Measurements from ENCODE around the gene GALNTL6.

The GALNTL6 gene

DNA sequence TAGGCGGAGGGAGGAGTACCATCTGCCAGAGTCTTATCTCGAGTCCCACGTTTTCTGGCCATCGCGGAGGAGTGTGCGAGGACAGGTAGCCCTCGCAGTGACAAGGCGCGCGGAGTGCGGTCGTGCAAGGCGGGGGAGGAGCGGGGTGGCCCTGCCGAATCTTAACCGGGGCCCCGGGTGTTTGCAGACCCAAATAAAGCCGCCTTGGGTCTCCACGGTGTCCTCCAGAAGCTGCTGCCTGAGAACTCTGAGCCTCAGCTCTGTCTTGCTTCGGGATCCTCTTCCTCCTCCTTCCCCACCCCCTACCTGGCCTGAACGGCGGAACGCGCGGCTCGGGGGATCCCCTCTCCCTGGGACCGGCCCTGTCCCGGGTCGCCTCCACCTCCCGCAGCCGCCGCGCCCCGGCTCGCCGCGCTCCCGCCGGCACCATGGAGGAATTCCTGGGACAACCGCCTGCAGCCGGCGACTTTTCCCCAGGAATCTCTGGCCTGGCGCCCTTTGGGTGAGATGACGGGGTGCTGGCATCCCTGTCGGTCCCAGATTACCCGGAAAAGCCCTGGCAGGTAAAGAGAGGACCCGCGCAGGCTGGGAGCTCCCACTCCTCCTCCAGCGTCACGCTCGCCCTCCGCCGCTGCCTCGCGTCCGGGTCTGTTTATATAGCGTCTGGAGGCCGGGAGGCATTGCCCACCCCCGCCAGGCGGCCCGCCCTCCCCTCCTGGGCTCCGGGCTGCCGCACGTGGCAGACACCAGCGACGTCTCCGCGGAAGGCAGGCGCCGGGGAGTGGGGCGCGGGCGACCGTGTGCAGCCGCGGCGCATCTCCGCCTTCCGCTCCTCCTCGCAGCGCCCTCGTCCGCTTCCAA lies at the start of gene GALNTL6:
TSS of gene GALNTL6 (plus strand) at position 740 of the 861 bp plus-strand sequence.
- DNase-seq: no peak

DNA sequence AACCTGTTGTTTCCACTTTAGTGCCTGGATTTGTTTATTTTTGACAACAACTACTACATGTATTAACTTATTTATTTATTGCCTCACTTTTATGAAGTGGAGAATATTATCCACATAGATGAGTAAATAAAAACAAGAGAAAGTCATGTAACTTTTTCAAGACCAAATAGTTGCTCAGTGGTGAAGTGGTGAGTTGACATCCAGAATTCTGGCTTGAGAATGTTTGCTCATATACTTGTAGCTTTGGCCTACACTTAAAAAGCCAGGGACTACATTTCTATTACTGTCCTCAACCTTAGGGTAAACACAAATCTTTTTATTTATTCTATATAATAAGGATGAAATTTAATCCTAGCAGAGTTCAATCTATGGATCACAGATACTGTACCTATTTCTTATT lies 47.7 kb upstream of the GALNTL6 start:
- no peak for DNase-seq

DNA sequence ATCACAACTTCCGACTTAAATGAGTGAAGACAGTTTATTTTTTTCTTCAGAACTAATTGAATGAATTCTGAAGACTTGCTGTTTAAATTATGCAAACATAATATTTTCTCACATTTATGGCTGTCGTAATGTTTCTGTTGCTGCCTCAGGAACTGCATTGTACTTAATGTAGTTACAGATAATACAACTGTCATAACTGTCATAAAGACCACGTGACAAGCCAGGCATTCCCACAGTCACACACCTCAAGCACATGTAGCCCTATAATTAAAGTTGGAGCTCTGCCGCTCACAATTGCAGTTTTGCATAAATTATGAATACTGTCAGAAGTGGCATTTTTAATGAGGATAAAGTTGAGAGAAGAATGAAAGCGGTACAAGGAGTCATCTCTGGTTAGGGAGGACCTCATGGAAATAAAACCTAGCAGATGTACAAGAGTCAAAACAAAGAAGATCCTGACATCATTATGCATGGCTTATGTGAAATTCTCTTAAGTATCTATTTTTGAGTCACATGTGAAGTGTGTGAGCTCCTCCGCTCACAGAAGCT lies 38.5 kb upstream of the GALNTL6 start:
- no peak for DNase-seq

DNA sequence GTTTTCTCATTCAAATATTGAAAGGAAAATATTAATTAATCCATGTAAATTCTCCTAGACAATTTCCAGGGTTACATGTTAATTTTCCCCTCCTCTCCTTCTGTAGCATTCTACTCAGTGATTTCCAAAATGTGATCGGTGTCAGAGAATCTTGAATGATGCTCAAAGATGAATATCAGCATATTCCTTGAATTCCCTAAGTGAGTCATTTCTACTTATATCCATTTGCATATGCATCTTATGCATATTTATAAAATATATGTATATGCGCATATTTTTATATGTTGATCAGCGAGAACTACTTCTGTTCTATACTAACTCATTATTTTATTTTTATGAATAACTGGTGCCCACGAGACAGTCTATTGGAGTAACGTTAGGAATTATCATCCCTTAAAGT lies 33.9 kb upstream of the GALNTL6 start:
- no peak for DNase-seq

DNA sequence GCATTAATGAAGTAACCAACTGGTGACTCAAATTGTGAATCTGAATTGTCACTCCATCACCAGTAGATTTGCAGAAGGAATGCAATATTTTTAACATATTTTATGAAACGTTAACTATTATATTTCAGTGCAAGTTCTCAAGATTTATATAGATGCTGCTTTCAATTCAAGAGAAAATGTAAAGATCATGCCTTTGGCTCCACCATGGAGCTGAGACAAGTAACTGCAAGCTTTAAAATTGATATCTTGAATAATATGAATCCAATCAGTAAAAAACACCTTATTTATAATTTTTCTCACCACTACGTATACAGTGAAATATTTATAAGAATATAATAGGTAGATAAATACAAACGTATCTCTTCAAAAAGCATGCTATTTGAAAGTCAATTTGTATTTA lies 27.8 kb upstream of the GALNTL6 start:
- no peak for DNase-seq

DNA sequence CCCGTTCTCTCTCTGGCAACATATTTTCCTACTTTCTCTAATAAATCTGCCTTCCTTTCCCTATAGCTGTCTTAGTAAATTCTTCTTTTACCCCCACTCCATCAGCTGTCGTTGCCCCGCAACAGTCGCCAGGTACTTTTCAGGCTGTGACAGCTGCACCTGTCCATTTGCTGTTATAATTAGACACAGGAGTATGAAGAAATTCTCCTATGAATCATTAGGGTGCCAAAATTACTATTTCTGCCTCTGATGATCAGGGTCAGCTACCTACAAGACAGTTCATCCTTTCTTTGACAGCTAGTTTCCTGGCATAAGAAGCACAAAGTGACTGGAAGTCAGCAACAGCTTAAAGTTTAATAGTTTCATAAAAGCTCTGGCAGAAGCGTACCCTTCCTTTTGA lies 19.5 kb upstream of the GALNTL6 start:
- DNase-seq: no peak

DNA sequence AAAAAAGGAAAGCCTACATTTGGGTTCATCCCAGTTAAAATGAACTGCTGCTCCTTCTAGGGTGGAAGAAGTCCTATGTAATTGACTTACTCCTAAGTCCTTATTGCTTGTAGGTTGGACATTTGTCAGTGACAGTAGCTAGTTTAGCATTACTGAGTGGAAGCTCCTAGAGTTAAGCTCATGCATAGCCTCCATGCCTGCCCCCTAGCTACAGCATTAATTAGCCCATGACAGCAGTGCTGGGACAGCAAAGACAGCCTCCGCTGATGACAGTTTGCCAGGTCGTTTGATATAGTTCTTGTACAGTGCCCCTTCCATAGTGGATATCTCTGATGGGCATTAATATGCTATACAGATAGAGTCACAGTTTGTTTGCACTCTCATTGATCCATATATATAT lies 18.7 kb upstream of the GALNTL6 start:
- DNase-seq: no peak

DNA sequence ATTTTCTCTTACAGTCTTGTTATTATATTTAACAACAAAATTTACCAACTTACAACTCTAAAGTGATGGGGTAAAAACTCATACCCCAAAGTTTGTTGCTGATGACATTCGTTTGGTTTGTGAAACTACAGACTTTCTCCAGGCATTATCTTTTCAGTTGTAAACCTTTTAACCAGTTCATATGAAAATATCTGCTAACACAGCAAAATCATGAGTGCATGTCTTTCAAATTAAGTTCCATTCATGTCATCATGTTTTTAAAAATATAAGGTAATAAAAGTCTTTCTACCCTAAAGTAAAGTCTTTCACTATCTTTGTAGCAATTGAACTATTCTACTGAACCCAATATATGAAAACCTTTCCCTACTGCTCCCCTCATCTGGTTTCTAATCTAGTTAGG lies 3.4 kb upstream of the GALNTL6 start:
- no peak for DNase-seq

DNA sequence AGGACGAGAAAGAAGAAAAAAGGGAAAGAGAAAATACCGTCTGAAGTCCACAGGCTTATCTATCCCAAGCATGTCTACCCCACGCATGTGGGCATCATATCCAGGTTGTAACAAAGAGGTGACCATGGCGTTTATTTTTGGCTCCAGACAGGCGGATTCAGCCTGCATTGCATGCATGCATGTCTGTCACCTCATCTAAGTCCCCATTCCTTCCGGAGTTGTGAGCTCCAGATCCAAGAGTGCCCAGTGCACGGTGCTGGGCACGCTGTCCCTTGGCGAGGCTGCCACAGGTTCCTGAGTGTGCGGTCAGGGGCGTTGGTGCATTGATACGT lies 905 bp upstream of the GALNTL6 start:
- no peak for DNase-seq

DNA sequence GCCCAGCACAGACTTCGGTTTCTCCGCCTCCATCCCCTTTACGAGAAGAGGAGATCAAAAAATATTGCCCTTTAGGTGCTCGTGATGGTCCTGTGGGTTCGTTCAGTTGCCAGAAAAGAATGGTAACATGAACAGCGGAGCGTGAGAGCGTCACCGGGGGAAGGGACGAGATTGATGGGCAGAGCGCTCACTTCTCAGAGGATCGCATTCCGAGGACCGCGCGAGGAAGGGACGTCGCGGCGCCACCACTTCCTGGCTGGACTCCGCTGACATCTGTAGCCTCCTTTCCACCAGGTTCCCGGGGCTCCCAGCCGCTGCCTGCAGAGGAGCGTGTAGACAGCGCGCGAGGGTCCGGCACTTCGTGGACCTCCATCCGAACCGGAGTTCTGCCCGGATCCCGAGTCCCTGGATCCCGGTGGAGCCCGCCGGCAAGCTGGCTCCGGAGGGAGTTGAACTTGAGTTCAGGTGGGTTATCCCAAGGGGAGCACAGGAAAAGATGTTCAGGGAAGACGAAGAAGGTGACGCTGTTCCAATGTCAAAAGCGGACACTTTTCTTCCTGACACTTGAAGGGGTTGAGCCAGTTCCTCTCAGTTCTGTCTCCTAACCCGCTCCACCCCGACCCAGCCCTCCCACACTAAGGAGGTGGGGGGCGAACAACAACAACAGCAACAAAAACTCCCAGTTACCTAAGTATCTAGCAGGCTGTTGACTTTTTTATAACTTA lies 484 bp downstream of the GALNTL6 start:
- DNase-seq: no peak

DNA sequence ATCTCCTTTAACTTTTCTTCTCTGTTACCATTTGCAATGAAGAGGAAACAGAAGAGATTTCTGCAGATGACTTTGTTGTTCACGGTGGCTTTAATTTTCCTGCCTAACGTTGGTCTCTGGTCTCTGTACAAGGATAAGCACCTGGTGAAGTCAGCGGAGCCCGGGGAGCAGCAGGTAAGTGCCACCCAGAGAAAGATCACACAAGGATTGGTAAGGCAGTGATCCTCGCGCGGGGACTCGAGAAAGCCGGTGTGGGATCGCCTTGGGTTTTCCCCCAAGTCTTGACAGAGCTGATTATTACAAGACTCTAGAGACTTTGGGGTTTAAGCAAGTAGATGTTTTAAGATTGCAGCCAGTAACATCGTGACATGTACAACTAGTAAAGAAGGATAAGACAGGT lies 1.3 kb downstream of the GALNTL6 start:
- no peak for DNase-seq

DNA sequence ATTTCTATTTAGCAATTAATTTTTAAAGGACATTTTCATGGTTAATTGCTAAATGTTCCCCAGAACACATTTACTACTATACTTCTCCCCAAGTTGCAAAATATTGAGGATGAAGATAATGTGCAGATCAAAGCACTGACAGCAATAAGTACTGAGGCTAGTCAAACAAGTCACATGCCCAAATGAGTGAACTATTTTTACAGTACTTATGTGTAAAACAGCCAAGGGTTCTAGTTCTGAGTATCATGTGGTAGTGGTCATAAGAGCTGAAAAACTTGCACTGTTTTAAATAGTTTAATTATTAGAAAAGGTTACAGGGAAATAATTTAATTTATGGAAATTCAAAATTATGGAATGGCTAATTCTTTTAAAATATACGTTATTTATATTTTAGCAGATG lies 3.8 kb downstream of the GALNTL6 start:
- DNase-seq: no peak

DNA sequence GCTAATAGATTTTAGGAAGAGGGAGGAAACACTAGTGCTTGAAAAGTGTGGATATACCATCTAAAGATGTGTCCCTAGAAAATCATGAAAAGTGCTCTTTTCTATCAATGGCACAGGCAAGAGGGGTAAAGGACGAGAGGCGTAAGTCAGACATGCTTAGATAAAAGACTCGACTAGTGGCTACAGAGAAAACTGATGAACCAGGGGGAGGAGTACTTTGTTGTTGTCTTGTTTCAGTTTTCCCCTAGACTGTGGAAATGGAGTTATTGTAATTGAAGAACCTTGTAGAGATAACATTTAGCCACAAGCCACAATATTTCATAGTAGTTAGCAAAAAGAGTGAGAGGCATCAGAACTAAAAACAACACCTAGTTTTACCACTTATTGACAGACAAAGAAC lies 21.4 kb downstream of the GALNTL6 start:
- no peak for DNase-seq

DNA sequence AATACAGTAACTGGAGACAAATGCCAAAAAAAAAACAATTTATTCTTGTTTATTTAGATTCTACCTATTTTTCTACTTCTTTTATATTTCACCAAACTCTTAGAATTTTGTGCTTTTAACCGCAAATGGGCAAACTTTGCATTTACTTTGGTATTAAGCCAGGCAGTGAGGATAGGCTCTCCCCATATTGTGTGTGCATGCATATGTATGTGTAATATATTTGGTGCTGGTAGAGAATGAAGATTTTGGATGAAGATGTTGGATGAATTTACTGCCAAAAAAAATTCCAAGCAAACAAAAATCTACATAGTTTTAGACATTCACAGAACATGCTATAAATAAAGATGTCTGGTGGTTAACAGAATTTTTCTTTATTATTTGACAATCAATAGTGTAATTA lies 30.3 kb downstream of the GALNTL6 start:
- no peak for DNase-seq

DNA sequence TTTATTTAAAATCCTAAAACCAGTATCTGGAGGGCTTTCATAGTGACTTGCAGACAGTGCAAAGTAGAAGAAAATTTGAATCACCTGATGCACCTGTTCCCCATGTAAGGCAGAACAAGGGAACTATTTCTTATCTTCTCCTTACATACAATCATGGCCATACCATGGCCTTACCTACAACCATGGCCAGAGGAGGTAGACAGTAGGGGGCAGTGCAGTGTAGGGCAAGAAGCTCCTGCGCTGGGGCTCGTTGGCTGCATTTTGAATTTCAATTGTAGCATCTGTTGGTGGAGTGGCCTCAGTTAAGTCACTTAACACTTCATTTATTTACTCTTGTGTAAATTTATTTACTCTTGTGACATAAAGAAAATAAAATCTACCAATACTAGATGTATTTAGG lies 33.0 kb downstream of the GALNTL6 start:
- peak; percentile 10 for DNase-seq

DNA sequence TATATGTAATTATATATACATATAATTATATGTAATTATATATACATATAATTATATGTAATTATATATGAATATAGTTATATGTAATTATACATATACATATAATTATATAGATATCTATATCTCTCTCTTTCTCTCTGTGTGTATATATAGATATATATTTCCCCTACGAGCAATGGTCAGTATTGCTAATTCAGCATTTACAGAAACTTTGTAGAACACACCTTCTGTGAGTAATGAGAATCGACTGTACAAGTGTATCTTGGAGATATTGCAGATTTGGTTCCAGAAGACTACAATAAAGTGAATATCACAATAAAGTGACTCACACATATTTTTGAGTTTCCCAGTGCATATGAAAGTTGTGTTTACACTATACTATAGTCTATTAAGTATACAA lies 33.7 kb downstream of the GALNTL6 start:
- DNase-seq: no peak

DNA sequence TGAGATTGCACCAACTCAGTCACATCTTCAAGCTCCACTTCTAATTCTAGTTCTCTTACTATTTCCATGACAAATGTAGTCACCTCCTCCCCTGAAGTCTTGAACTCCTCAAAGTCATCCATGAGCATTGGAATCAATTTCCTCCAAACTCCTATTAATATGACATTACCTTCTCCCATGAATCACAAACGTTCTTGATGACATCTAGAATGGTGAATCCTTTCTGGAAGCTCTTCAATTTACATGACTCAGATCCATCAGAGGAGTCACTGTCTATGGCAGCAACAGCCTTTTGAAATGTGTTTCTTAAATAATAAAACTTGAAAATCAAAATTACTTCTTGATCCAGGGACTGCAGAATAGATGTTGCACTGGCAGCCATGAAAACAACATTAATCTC lies 34.5 kb downstream of the GALNTL6 start:
- no peak for DNase-seq

DNA sequence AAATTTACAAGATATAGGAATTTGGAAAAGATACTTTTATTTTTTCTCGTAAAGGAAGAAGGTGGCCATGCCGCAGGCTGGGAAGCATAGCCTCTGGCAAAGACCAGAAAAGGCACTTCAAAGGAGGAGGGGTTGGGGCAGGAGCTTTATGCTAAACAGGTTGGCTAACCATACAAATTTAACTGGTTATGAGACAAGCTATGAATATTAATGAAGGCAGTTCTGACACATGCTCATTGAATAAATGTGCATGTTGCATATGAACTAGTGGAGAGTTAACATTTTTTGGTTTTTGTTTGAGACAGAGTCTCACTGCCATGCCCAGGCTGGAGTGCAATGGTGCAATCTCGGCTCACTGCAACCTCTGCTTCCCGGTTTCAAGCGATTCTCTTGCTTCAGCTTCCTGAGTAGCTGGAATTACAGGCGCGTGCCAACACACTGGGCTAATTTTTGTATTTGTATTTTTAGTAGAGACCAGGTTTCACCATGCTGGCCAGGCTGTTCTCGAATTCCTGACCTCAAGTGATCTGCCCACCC lies 36.5 kb downstream of the GALNTL6 start:
- no peak for DNase-seq

DNA sequence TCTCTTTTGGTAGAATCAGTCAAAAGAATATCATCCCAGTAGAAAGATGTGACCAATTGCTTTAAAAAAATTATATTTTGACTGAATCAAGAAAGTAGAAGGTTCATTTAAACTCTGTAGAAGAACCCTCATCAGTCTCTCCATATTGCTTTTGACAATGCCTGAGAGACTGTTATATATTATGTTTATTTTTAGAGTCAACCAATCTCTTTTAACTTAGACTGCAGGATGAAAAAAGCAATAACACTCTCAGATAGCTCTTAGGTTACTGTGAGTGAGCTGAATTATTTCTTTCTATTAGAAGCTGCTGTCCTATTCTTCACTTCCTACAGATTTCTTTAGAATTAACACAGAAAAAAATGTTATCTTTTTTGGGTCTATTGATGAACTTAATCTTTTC lies 38.1 kb downstream of the GALNTL6 start:
- DNase-seq: no peak

DNA sequence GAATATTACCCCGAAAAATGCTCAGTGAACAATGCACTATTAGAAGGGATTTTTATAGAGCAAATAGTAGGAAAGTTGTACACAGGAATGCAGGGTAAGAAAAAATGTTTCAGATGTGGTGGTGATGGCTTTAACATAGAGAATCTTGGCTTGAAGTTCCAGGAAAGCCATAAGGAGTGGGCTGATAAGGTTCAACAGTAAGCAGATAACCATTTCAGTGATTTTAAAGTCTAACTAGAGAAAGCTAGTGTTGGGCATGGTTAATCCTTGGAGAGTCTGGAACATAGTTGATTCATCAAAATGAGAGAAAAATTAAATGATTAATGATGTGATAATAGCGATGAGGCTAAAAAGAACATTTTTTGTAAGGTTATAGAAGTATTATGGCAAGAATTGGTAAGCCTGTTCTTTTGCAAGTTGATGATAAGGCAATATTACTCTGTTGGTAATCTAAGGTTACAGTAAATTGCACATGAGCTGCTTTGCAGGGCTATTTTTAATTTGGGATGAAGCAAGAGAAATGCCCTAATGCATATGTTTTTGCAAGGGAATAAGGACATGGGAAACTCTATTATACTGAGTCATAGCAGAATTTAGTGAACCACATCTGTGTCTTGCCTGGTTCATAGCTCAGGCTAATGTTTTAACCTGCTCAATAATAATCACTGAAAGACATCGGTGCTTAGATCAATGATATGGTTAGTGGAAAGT lies 44.3 kb downstream of the GALNTL6 start:
- DNase-seq: no peak

DNA sequence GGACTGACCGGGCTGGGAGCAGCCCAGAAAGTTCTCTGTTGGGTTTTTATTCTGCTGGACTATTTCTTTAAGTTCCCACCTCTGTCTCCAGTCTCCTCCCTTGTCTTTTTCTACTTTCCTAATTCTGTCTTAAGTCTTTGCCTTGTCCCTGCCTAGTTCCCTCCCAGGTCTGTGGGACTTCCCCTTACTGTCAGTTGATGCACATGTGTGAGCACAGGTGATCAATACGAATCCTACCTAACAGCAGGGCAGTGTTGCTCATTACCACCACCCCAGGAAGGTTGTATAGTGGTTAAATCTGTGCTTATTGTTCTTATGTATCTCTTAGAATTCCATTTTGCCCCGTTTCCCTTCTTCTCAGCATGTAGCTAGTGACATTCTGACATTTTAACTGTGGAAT lies 62.1 kb downstream of the GALNTL6 start:
- DNase-seq: no peak

DNA sequence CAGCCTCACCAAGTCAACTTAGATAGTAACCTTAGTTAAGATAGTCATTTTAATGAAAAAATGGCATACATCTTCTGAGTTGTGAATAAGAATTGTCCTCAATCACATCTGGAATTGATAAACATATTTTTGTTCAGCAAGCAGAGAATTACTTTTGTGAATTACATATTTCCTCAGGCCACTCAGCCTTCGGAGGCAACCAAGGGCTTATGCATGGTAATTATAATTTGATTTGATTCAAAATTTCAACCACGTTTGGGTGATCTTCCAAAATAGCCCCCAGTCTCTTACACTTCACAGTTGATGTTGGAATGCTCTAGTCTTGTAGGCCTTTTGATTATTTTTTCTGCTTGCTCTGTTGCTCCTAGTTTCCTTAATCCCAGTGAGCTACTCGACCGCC lies 63.4 kb downstream of the GALNTL6 start:
- DNase-seq: no peak

DNA sequence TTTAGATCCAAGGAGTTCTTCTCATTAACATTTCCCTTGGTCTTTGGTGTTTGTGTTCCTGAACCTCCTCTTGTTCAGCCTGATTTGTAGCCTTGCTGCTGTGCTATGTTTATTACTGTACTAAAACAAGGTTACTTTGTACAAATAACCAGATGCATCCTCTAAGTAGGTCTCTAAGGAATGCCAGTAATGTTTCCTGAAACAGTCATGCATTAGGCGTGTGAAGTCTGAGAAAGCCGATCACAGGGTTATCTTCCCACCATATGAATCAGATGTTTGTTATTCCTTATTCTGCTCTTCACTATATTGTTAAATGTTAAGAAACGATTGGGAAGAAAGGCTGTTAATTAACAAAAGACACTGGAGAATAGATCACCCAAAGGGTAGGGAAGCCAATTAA lies 66.9 kb downstream of the GALNTL6 start:
- DNase-seq: no peak

DNA sequence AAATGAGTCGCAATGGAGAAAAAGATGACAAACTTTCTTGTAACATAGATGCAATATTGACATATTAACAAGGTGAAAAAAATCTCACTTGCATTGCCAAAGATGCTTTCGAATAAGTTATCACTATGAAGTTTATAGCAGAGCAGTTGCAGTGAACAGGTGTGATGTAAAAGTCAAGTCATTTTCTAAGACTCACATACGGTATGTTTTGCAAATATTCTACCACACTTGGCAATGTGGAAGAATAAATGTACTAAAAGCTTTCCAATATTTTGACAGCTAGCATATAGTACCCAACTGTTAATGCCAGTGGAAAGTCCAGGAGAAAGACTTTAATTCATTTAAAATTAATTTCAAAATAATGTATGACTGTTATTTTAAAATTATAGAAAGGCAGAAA lies 76.5 kb downstream of the GALNTL6 start:
- no peak for DNase-seq

Measured in NCI-H2081 treated with DMSO at 0.1 percent for 48 hours (cell line).